OCI-LY1 (cell line): ENCODE data around the gene FAM107B.

Source experiments
- H2AFZ ChIP-seq: fragments of 200-600 bp; sonication (generic), shearing (Covaris generic); 2 replicates; pipeline ENCODE4 v1.6.0; 2014; ENCODE audit warnings: antibody characterized with exemption, mild to moderate bottlenecking, low read length
- H3F3A ChIP-seq: fragments of 200-600 bp; sonication (generic), shearing (Covaris generic); 2 replicates; pipeline ENCODE4 v1.6.0; 2014; ENCODE audit warnings: mild to moderate bottlenecking, antibody characterized with exemption, low read length, moderate library complexity; ENCODE audit not compliant: insufficient read depth
- H3K27ac ChIP-seq: fragments of 200-600 bp; sonication (generic); 2 replicates; pipeline ENCODE4 v1.5.1; 2014; ENCODE audit warnings: low read length, mixed run types, mild to moderate bottlenecking, low read depth; ENCODE audit not compliant: poor library complexity, severe bottlenecking
- H3K27me3 ChIP-seq: fragments of 200-600 bp; sonication (generic); 2 replicates; pipeline ENCODE4 v1.6.0; 2014; ENCODE audit warnings: antibody characterized with exemption, mild to moderate bottlenecking, low read length, moderate library complexity; ENCODE audit not compliant: insufficient read depth
- H3K36me3 ChIP-seq: fragments of 200-600 bp; sonication (generic); 2 replicates; pipeline ENCODE4 v1.6.1; 2014; ENCODE audit warnings: mild to moderate bottlenecking, antibody characterized with exemption, low read length, moderate library complexity, mixed read lengths; ENCODE audit not compliant: insufficient read depth
- H3K4me1 ChIP-seq: fragments of 200-600 bp; sonication (generic); 2 replicates; pipeline ENCODE4 v1.5.1; 2014; ENCODE audit warnings: mild to moderate bottlenecking, low read length, moderate library complexity; ENCODE audit not compliant: insufficient read depth, severe bottlenecking
- H3K4me2 ChIP-seq: fragments of 200-600 bp; sonication (generic), shearing (Covaris generic); 2 replicates; pipeline ENCODE4 v1.6.1; 2014; ENCODE audit warnings: low read length
- H3K4me3 ChIP-seq: fragments of 200-600 bp; sonication (generic); 2 replicates; pipeline ENCODE4 v1.5.1; 2014; ENCODE audit warnings: low read length, low read depth, mild to moderate bottlenecking, mixed read lengths; ENCODE audit not compliant: poor library complexity, severe bottlenecking
- H3K79me2 ChIP-seq: fragments of 200-600 bp; shearing (Covaris generic); 2 replicates; pipeline ENCODE4 v1.6.1; 2016; ENCODE audit warnings: mixed run types, low read length, mixed read lengths; ENCODE audit not compliant: insufficient read depth
- H3K9ac ChIP-seq: fragments of 200-600 bp; sonication (generic), shearing (Covaris generic); 2 replicates; pipeline ENCODE4 v1.6.1; 2014; ENCODE audit warnings: mild to moderate bottlenecking, low read length, mixed read lengths
- H3K9me2 ChIP-seq: fragments of 200-600 bp; sonication (generic), shearing (Covaris generic); 2 replicates; pipeline ENCODE4 v1.6.1; 2014; ENCODE audit warnings: low read depth, mild to moderate bottlenecking, low read length, mixed read lengths
- H3K9me3 ChIP-seq: fragments of 200-600 bp; shearing (Covaris generic); 2 replicates; pipeline ENCODE4 v1.6.1; 2014; ENCODE audit warnings: low read length, mixed read lengths
- H4K20me1 ChIP-seq: fragments of 200-600 bp; sonication (generic), shearing (Covaris generic); 2 replicates; pipeline ENCODE4 v1.6.0; 2016; ENCODE audit warnings: mild to moderate bottlenecking, low read length; ENCODE audit not compliant: insufficient read depth
- CTCF ChIP-seq: fragments of 200-600 bp; sonication (generic), shearing (Covaris generic); IDR thresholded peaks from 2 replicates; pipeline ENCODE4 v1.5.1; 2017; ENCODE audit warnings: mild to moderate bottlenecking, antibody characterized with exemption, low read length, moderate library complexity, mixed read lengths
- EZH2 ChIP-seq: fragments of 200-600 bp; sonication (generic), shearing (Covaris generic); IDR thresholded peaks from 2 replicates; pipeline ENCODE4 v1.8.0; 2017; ENCODE audit warnings: borderline replicate concordance, mixed run types, mild to moderate bottlenecking, antibody characterized with exemption, low read length, moderate library complexity, mixed read lengths

Gene FAM107B

GRCh38 chr10:14815681-14816080, 41.0 kb upstream of the FAM107B start:
- no peak overlapping the region for H2AFZ ChIP-seq
- no peaks in the 10 kb centered on the region for H3K36me3 ChIP-seq
- H3K9me2 ChIP-seq, result no peaks in the 10 kb centered on the region
- H3K4me3 ChIP-seq, result no peak overlapping the region
- H3K4me2 ChIP-seq, result no peak overlapping the region
- H3K4me1 ChIP-seq, result peaks cover 19% of the 10 kb centered on the region
- H4K20me1 ChIP-seq, result no peaks in the 10 kb centered on the region
- H3K9ac ChIP-seq, result no peak overlapping the region
- H3K9me3 ChIP-seq, result 0 out of 2 replicates have a peak, but pooled peaks cover 3% of the 10 kb centered on the region
- TF ChIP-seq CTCF, result no peak
- no peak for TF ChIP-seq EZH2
- H3K27ac ChIP-seq, result no peak overlapping the region
- no peaks in the 10 kb centered on the region for H3K27me3 ChIP-seq
- no peaks in the 10 kb centered on the region for H3F3A ChIP-seq
- no peaks in the 10 kb centered on the region for H3K79me2 ChIP-seq

- H3K27ac ChIP-seq, result no peak overlapping the region
- no peaks in the 10 kb centered on the region for H3K79me2 ChIP-seq
- 0 out of 2 replicates have a peak, but pooled peaks cover 3% of the 10 kb centered on the region for H3K9me3 ChIP-seq
- peak overlapping the region; percentile 20; the same call in 1 of the 2 replicates for H3K4me2 ChIP-seq
- TF ChIP-seq EZH2 (no peak), CTCF (no peak)
- H3K9ac ChIP-seq, result no peak overlapping the region
- H3K4me3 ChIP-seq, result no peak overlapping the region
- H3K9me2 ChIP-seq, result no peaks in the 10 kb centered on the region
- H3K27me3 ChIP-seq, result no peaks in the 10 kb centered on the region
- H3F3A ChIP-seq, result no peaks in the 10 kb centered on the region
- H3K4me1 ChIP-seq, result peaks cover 29% of the 10 kb centered on the region
- no peaks in the 10 kb centered on the region for H3K36me3 ChIP-seq
- H2AFZ ChIP-seq, result no peak overlapping the region
- no peaks in the 10 kb centered on the region for H4K20me1 ChIP-seq
These were observed 37.6 kb upstream of the FAM107B start for GRCh38 chr10:14812271-14812670.

- H3K27ac ChIP-seq, result peak overlapping the region; percentile 32
- no peak overlapping the region for H3K4me2 ChIP-seq
These were observed 36.6 kb upstream of the FAM107B start for GRCh38 chr10:14810969-14811953.

More at GRCh38 chr10:14810969-14811953, 36.6 kb upstream of the FAM107B start:
- Histone ChIP-seq H3K4me3 (no peak overlapping the region), H3K27me3 (no peaks in the 10 kb centered on the region), H4K20me1 (no peaks in the 10 kb centered on the region), H2AFZ (no peak overlapping the region; the same call in 1 of the 2 replicates), H3K79me2 (no peaks in the 10 kb centered on the region), H3F3A (no peaks in the 10 kb centered on the region), H3K4me1 (peaks cover 29% of the 10 kb centered on the region), H3K9me3 (0 out of 2 replicates have a peak, but pooled peaks cover 3% of the 10 kb centered on the region), H3K36me3 (no peaks in the 10 kb centered on the region), H3K9me2 (no peaks in the 10 kb centered on the region), H3K9ac (no peak overlapping the region)
- no peak for TF ChIP-seq EZH2
- no peak for TF ChIP-seq CTCF
